Bronchial epithelial cell (primary cell): Measurements from ENCODE around the gene ZBTB5. TPM values are rescaled to one million over a fixed set of nuclear protein-coding genes. Genes with fewer than 3 reads are reported as not detected.

Source experiments
- DNase-seq: peaks from one replicate; pipeline ENCODE4 v3.0.0-alpha.2; 2010; ENCODE audit warnings: low read depth
- FAIRE-seq: peaks from 2 replicates; lab custom pipeline; 2011; peaks lifted over from hg19 to GRCh38; lab: Jason Lieb, UNC
- H3K27me3 ChIP-seq: 2 replicates; pipeline ENCODE4 v1.5.1; 2011; ENCODE audit warnings: low read length; ENCODE audit not compliant: control insufficient read depth, insufficient read depth
- H3K36me3 ChIP-seq: 2 replicates; pipeline ENCODE4 v1.5.1; 2011; ENCODE audit warnings: low read length; ENCODE audit not compliant: control insufficient read depth, insufficient read depth
- H3K4me3 ChIP-seq: 2 replicates; pipeline ENCODE4 v1.5.1; 2011; ENCODE audit warnings: mild to moderate bottlenecking, low read depth, low read length, control low read depth
- total RNA-seq: library from RNA; depleted of rRNA; stranded (reverse); fragments of >200 nt; gene quantifications from 2 replicates; pipeline ENCODE4 v1.2.1, GENCODE V29; 2014
- TF ChIP-seq, protein P1 (sequence below): IDR thresholded peaks from 2 replicates; pipeline ENCODE4 v1.5.1; 2011; ENCODE audit warnings: mild to moderate bottlenecking, moderate library complexity, low read length, control low read depth, inconsistent platforms; ENCODE audit not compliant: insufficient read depth, severe bottlenecking

ZBTB5 gene
- total RNA-seq, 1 donor from 2014 or later: 8.2 TPM

DNA sequence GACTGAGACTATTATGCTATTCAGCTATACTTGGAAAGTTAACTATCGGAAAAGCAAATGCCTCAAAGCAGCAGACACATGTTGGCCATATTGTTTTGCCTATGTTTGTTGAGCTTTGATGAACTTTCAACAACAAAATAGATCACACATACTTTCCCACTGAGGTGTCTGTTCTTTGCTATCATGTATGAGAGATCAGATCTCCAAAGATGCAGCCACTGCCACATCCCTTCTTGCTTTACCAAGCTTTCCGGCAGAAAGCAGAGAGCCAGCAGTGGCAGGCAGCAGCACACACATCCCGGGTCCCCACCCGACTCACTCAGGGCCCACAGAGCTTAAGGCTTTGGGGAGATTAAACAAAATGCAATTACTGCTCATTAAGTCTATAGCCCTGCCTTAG is 18.8 kb downstream of the ZBTB5 start:
- no peak for FAIRE-seq

GRCh38 chr9:37445832-37446231 is 19.4 kb downstream of the ZBTB5 start:
- DNase-seq (no peak), FAIRE-seq (no peak)
- Histone ChIP-seq H3K36me3 (peaks cover 11% of the 10 kb centered on the region), H3K4me3 (no peak overlapping the region), H3K27me3 (no peaks in the 10 kb centered on the region)
- TF ChIP-seq, protein P1, sequence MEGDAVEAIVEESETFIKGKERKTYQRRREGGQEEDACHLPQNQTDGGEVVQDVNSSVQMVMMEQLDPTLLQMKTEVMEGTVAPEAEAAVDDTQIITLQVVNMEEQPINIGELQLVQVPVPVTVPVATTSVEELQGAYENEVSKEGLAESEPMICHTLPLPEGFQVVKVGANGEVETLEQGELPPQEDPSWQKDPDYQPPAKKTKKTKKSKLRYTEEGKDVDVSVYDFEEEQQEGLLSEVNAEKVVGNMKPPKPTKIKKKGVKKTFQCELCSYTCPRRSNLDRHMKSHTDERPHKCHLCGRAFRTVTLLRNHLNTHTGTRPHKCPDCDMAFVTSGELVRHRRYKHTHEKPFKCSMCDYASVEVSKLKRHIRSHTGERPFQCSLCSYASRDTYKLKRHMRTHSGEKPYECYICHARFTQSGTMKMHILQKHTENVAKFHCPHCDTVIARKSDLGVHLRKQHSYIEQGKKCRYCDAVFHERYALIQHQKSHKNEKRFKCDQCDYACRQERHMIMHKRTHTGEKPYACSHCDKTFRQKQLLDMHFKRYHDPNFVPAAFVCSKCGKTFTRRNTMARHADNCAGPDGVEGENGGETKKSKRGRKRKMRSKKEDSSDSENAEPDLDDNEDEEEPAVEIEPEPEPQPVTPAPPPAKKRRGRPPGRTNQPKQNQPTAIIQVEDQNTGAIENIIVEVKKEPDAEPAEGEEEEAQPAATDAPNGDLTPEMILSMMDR: no peak

More for the DNA sequence above, 18.8 kb downstream of the ZBTB5 start:
- no peak for DNase-seq
- no peak overlapping the region for H3K4me3 ChIP-seq
- peaks cover 9% of the 10 kb centered on the region for H3K36me3 ChIP-seq
- TF ChIP-seq, protein P1: no peak
- no peaks in the 10 kb centered on the region for H3K27me3 ChIP-seq

DNA sequence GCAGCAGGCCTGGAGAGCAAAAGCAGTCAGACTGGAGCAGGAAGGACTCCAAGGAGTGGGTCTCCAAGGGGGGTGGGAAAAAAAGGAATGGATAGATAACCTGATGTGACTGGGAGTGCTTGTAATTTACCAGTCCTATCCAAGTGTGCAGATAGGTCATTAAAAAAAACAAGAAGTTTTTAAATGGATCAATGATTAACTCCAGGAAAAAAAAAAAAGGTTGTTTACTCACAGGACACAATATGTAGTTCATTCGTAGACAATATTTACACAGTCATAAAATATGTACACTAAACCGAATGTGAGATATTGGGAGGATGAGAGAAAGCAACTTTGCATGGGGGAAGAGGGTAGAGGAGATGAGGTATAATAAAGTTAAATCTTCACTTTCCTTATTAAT is 20.4 kb downstream of the ZBTB5 start:
- H3K36me3 ChIP-seq: peaks cover 12% of the 10 kb centered on the region
- no peaks in the 10 kb centered on the region for H3K27me3 ChIP-seq
- no peak for FAIRE-seq
- no peak for DNase-seq
- TF ChIP-seq, protein P1: no peak
- H3K4me3 ChIP-seq: no peak overlapping the region

- TF ChIP-seq, protein P1: no peak
- peak; percentile 39 for DNase-seq
- FAIRE-seq: no peak
- Histone ChIP-seq H3K4me3 (no peak overlapping the region), H3K36me3 (peaks cover 14% of the 10 kb centered on the region), H3K27me3 (no peaks in the 10 kb centered on the region)
Observed at GRCh38 chr9:37443566-37443965, 21.7 kb downstream of the ZBTB5 start.

GRCh38 chr9:37442556-37442955 is 22.7 kb downstream of the ZBTB5 start:
- H3K27me3 ChIP-seq: no peaks in the 10 kb centered on the region
- no peak for DNase-seq
- TF ChIP-seq, protein P1: no peak
- no peak overlapping the region for H3K4me3 ChIP-seq
- H3K36me3 ChIP-seq: peaks cover 19% of the 10 kb centered on the region
- no peak for FAIRE-seq

DNA sequence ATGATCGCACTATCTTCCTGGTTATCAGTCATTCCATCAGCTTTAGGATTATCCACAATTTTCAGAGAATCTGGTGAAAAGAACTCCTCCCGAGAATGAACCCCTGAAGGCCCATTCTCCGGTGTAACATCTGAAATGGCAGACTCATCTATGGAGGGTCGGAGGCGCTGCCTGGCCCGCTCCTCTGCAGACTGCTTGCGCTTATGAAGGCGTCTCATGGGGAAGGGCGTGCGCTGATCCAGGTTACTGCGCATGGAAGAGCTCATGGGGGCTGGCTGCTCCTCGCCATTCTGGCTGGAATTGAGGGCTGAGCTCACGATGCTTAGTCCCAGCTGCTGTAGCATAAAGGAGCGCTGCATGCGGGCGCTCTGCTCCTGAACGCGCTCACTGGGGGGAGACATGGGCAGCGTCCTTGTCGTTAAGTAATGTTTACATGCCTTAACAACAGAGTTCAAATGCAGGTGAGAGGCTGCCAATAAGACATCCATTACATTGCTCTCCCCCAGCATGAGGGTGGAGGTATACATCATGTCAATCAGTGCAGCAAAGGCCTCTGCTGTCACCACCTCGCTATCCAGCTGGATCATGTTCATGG is 23.4 kb downstream of the ZBTB5 start:
- TF ChIP-seq, protein P1: no peak
- DNase-seq (no peak), FAIRE-seq (no peak)
- H3K27me3 ChIP-seq: no peaks in the 10 kb centered on the region
- H3K36me3 ChIP-seq: peaks cover 19% of the 10 kb centered on the region
- no peak overlapping the region for H3K4me3 ChIP-seq
